Neuronal stem cell (in vitro differentiated cells): ENCODE measurements around the gene HBA1.
"Not testable (repeated sequence)": the region's sequence is repeated elsewhere in the genome, so short reads cannot be mapped to it uniquely, and the experiment has no call there.

Source experiments
- DNase-seq: peaks from one replicate; pipeline ENCODE4 v3.0.0-alpha.2; 2013; ENCODE audit warnings: low spot score
- H2AFZ ChIP-seq: one replicate; pipeline ENCODE4 v1.6.1; 2013; ENCODE audit warnings: mild to moderate bottlenecking, low read length, inconsistent platforms
- H2AK5ac ChIP-seq: 2 replicates; pipeline ENCODE4 v1.6.1; 2013; ENCODE audit warnings: low read depth, mild to moderate bottlenecking, inconsistent platforms, low read length, moderate library complexity, mixed read lengths
- H2BK120ac ChIP-seq: 2 replicates; pipeline ENCODE4 v1.6.1; 2013; ENCODE audit warnings: low read depth, mild to moderate bottlenecking, inconsistent platforms, low read length, moderate library complexity, mixed read lengths
- H2BK12ac ChIP-seq: one replicate; pipeline ENCODE4 v1.6.1; 2013; ENCODE audit warnings: low read length, inconsistent platforms
- H2BK15ac ChIP-seq: 2 replicates; pipeline ENCODE4 v1.6.1; 2013; ENCODE audit warnings: mild to moderate bottlenecking, low read length, inconsistent platforms, mixed read lengths
- H2BK5ac ChIP-seq: one replicate; pipeline ENCODE4 v1.6.1; 2013; ENCODE audit warnings: inconsistent platforms, mild to moderate bottlenecking, low read length, moderate library complexity
- H3K14ac ChIP-seq: one replicate; pipeline ENCODE4 v1.6.1; 2013; ENCODE audit warnings: low read length, inconsistent platforms
- H3K18ac ChIP-seq: 2 replicates; pipeline ENCODE4 v1.6.1; 2013; ENCODE audit warnings: low read length, inconsistent platforms
- H3K23ac ChIP-seq: 2 replicates; pipeline ENCODE4 v1.6.1; 2013; ENCODE audit warnings: low read depth, mild to moderate bottlenecking, mixed read lengths, low read length, inconsistent platforms; ENCODE audit not compliant: poor library complexity
- H3K27ac ChIP-seq: replicated peaks from 3 replicates; pipeline ENCODE4 v1.5.1; 2013; ENCODE audit warnings: low read length, inconsistent platforms
- H3K27me3 ChIP-seq, 3 experiments: 2 replicates each; pipeline ENCODE4 v1.6.1; 2013; ENCODE audit warnings: low read length in 3 of 3, mild to moderate bottlenecking in 2 of 3, inconsistent platforms in 1 of 3, low read depth in 1 of 3, mixed read lengths in 1 of 3, moderate library complexity in 1 of 3; ENCODE audit not compliant: control insufficient read depth in 3 of 3, insufficient read depth in 3 of 3
- H3K36me3 ChIP-seq, 2 donors: replicated peaks in 1 of 2; 2 replicates each; pipeline ENCODE4 v1.6.1; 2013; ENCODE audit warnings: low read length in 2 of 2; ENCODE audit not compliant: control insufficient read depth in 2 of 2, insufficient read depth in 2 of 2
- H3K4ac ChIP-seq: 2 replicates; pipeline ENCODE4 v1.6.1; 2013; ENCODE audit warnings: inconsistent platforms, mild to moderate bottlenecking, low read length, moderate library complexity
- H3K4me1 ChIP-seq, 2 donors: 1 replicate in 1 of 2; 2 replicates in 1 of 2; pipeline ENCODE4 v1.6.1; 2013; ENCODE audit warnings: low read length in 2 of 2, low read depth in 1 of 2; ENCODE audit not compliant: control insufficient read depth in 2 of 2, insufficient read depth in 1 of 2
- H3K4me2 ChIP-seq: one replicate; pipeline ENCODE4 v1.6.1; 2013; ENCODE audit warnings: mild to moderate bottlenecking, low read length, inconsistent platforms; ENCODE audit not compliant: insufficient read depth, poor library complexity, severe bottlenecking
- H3K4me3 ChIP-seq, 2 donors: 2 replicates each; pipeline ENCODE4 v1.5.1; 2013; ENCODE audit warnings: low read length in 2 of 2, mild to moderate bottlenecking in 2 of 2, inconsistent platforms in 1 of 2, moderate library complexity in 1 of 2
- H3K79me1 ChIP-seq: one replicate; pipeline ENCODE4 v1.6.1; 2013; ENCODE audit warnings: low read depth, mild to moderate bottlenecking, inconsistent platforms, low read length, moderate library complexity
- H3K9ac ChIP-seq: one replicate; pipeline ENCODE4 v1.6.1; 2013; ENCODE audit warnings: mild to moderate bottlenecking, low read depth, low read length, inconsistent platforms; ENCODE audit not compliant: poor library complexity
- H3K9me3 ChIP-seq, 2 donors: replicated peaks in 1 of 2; 2 replicates each; pipeline versions ENCODE3 to v1.6.1; 2013; ENCODE audit warnings: low read length in 2 of 2, mild to moderate bottlenecking in 2 of 2, inconsistent platforms in 1 of 2, low read depth in 1 of 2, mixed read lengths in 1 of 2, moderate library complexity in 1 of 2; ENCODE audit not compliant: control insufficient read depth in 2 of 2, insufficient read depth in 1 of 2
- H4K8ac ChIP-seq: one replicate; pipeline ENCODE4 v1.6.1; 2013; ENCODE audit warnings: low read depth, mild to moderate bottlenecking, inconsistent platforms, low read length, moderate library complexity
- H4K91ac ChIP-seq: one replicate; pipeline ENCODE4 v1.6.1; 2013; ENCODE audit warnings: low read length, low read depth, mild to moderate bottlenecking, inconsistent platforms; ENCODE audit not compliant: poor library complexity
- WGBS, 2 donors: extraction: QIAGEN DNeasy Blood & Tissue Kit; methylation state at CpG; one replicate each; pipeline ENCODE4 v1.1.7; 2013; ENCODE audit warnings: missing lambda C conversion rate in 2 of 2, mixed read lengths in 1 of 2; ENCODE audit not compliant: insufficient read length in 2 of 2, insufficient replicate concordance in 1 of 2; ENCODE audit errors: extremely low coverage in 2 of 2; 5-methylcytosine and 5-hydroxymethylcytosine counted together

The HBA1 gene

GRCh38 chr16:153550-154216, 22.8 kb upstream of the HBA1 start:
- not testable (repeated sequence) for H3K9ac ChIP-seq, H3K4ac ChIP-seq, H2AK5ac ChIP-seq, H3K36me3 ChIP-seq, H2BK5ac ChIP-seq, H3K23ac ChIP-seq, H2BK15ac ChIP-seq, H3K14ac ChIP-seq, H3K79me1 ChIP-seq, H3K18ac ChIP-seq, H4K91ac ChIP-seq, H3K27ac ChIP-seq, H3K9me3 ChIP-seq, DNase-seq, H2AFZ ChIP-seq, H2BK120ac ChIP-seq, H3K4me1 ChIP-seq, H4K8ac ChIP-seq, H3K4me3 ChIP-seq, H2BK12ac ChIP-seq
- peak overlapping the region; percentile 18 for H3K4me2 ChIP-seq
- H3K27me3 ChIP-seq = peaks cover 7 to 68% (median 32%) of the 10 kb centered on the region in 3 experiments
- WGBS, 2 donors = no CpG with 5 or more reads among the region's 74 CpGs

- H3K23ac ChIP-seq = no peak overlapping the region
- WGBS, 2 donors = no CpG with 5 or more reads among the region's 59 CpGs
- DNase-seq = peak; percentile 59
- peak overlapping the region; percentile 37 to 77 for H3K4me3 ChIP-seq
- H3K79me1 ChIP-seq = no peaks in the 10 kb centered on the region
- no peaks in the 10 kb centered on the region for H3K36me3 ChIP-seq
- no peak overlapping the region for H4K91ac ChIP-seq
- H3K18ac ChIP-seq = peak overlapping the region; percentile 92
- H3K4me2 ChIP-seq = peak overlapping the region; percentile 100
- peak overlapping the region; percentile 93 for H2AFZ ChIP-seq
- H2BK12ac ChIP-seq = no peak overlapping the region
- peaks cover 4 to 7% of the 10 kb centered on the region in 2 donors for H3K4me1 ChIP-seq
- H2BK15ac ChIP-seq = no peak overlapping the region
- peaks cover 0 to 2% of the 10 kb centered on the region in 2 donors for H3K9me3 ChIP-seq
- H3K4ac ChIP-seq = no peak overlapping the region
- H3K27ac ChIP-seq = no peak overlapping the region
- no peak overlapping the region for H2BK120ac ChIP-seq
- H2BK5ac ChIP-seq = no peak overlapping the region
- no peak overlapping the region for H2AK5ac ChIP-seq
- peaks cover 7 to 66% (median 31%) of the 10 kb centered on the region in 3 experiments for H3K27me3 ChIP-seq
- H3K14ac ChIP-seq = peak overlapping the region; percentile 98
- H4K8ac ChIP-seq = no peak overlapping the region
- H3K9ac ChIP-seq = peak overlapping the region; percentile 70
Measured at GRCh38 chr16:154217-155030, 22.1 kb upstream of the HBA1 start.

GRCh38 chr16:155031-155398, 21.5 kb upstream of the HBA1 start:
- Histone ChIP-seq H3K36me3 (no peaks in the 10 kb centered on the region), H3K27ac (no peak overlapping the region), H2BK120ac (no peak overlapping the region), H3K9ac (no peak overlapping the region), H2AK5ac (no peak overlapping the region), H3K18ac (no peak overlapping the region), H3K27me3 (peaks cover 7 to 69% (median 31%) of the 10 kb centered on the region in 3 experiments), H3K4me3 (no peak overlapping the region), H3K4me2 (peak overlapping the region; percentile 100), H2BK12ac (no peak overlapping the region), H2BK5ac (no peak overlapping the region), H3K4ac (no peak overlapping the region), H2BK15ac (no peak overlapping the region), H3K23ac (no peak overlapping the region), H3K79me1 (no peaks in the 10 kb centered on the region), H3K14ac (no peak overlapping the region), H3K4me1 (peaks cover 4 to 7% of the 10 kb centered on the region in 2 donors), H2AFZ (peak overlapping the region; percentile 93), H4K91ac (no peak overlapping the region), H4K8ac (no peak overlapping the region), H3K9me3 (peaks cover 0 to 2% of the 10 kb centered on the region in 2 donors)
- WGBS, 2 donors = no CpG with 5 or more reads among the region's 7 CpGs
- no peak for DNase-seq

GRCh38 chr16:159136-159849, 17.2 kb upstream of the HBA1 start:
- no peak overlapping the region for H3K23ac ChIP-seq
- no peak overlapping the region for H4K8ac ChIP-seq
- peaks cover 7 to 67% (median 38%) of the 10 kb centered on the region in 3 experiments for H3K27me3 ChIP-seq
- H3K79me1 ChIP-seq = no peaks in the 10 kb centered on the region
- no peak for DNase-seq
- no peak overlapping the region for H2BK5ac ChIP-seq
- H3K9me3 ChIP-seq = peaks cover 0 to 2% of the 10 kb centered on the region in 2 donors
- no peak overlapping the region for H3K4me2 ChIP-seq
- no peak overlapping the region for H2BK120ac ChIP-seq
- H3K9ac ChIP-seq = no peak overlapping the region
- no peak overlapping the region for H3K14ac ChIP-seq
- H3K4me1 ChIP-seq = peaks cover 4 to 6% of the 10 kb centered on the region in 2 donors
- no peak overlapping the region for H3K4me3 ChIP-seq
- no peak overlapping the region for H2BK15ac ChIP-seq
- H3K18ac ChIP-seq = no peak overlapping the region
- H3K36me3 ChIP-seq = no peaks in the 10 kb centered on the region
- no peak overlapping the region for H2AK5ac ChIP-seq
- no peak overlapping the region for H4K91ac ChIP-seq
- no peak overlapping the region for H2AFZ ChIP-seq
- no CpG with 5 or more reads among the region's 6 CpGs for WGBS, 2 donors
- H3K4ac ChIP-seq = no peak overlapping the region
- no peak overlapping the region for H2BK12ac ChIP-seq
- H3K27ac ChIP-seq = no peak overlapping the region
